Endothelial cell of umbilical vein (primary cell): Measurements from ENCODE around the gene SPSB2. TPM values are rescaled to one million over a fixed set of nuclear protein-coding genes. Genes with fewer than 3 reads are reported as not detected.

ENCODE experiments used
- BruUV-seq: library from RNA; stranded (reverse); fragments of 400-500 nt; replicated peaks from 2 replicates; lab custom pipeline; 2021; lab: Mats Ljungman, UMichigan
- CTCF ChIA-PET: fragments of 300-600, 350-600 bp; sonication (Branson Sonifier 250); formaldehyde crosslinking; loops from one replicate; lab custom pipeline; 2021; ENCODE audit warnings: antibody characterized with exemption, inconsistent platforms; lab: Charles Lee
- POLR2A ChIA-PET: fragments of 300-600, 350-600 bp; sonication (Branson Sonifier 250); formaldehyde crosslinking; loops from one replicate; lab custom pipeline; 2021; ENCODE audit warnings: antibody characterized with exemption, inconsistent platforms; lab: Charles Lee
- DNase-seq: peaks from one replicate; pipeline ENCODE4 v3.0.0-alpha.2; 2011; ENCODE audit warnings: low read depth, low spot score
- FAIRE-seq: peaks from 2 replicates; lab custom pipeline; 2011; peaks lifted over from hg19 to GRCh38; lab: Jason Lieb, UNC
- H2AFZ ChIP-seq: 2 replicates; pipeline ENCODE4 v1.6.0; 2012; ENCODE audit warnings: low read depth, low read length, control low read depth, inconsistent platforms
- H3K27ac ChIP-seq: 2 replicates; pipeline ENCODE4 v1.5.1; 2011; ENCODE audit warnings: low read depth, mild to moderate bottlenecking, control low read depth, low read length, moderate library complexity; ENCODE audit not compliant: insufficient read depth
- H3K27me3 ChIP-seq, 2 experiments: 2 replicates each; pipeline versions ENCODE4 v1.6.0 to v1.6.1; 2011; ENCODE audit warnings: low read length in 2 of 2, mixed read lengths in 1 of 2; ENCODE audit not compliant: control insufficient read depth in 2 of 2, insufficient read depth in 2 of 2
- H3K36me3 ChIP-seq, 2 experiments: 2 replicates in 1 of 2; 3 replicates in 1 of 2; pipeline ENCODE4 v1.5.1; 2011; ENCODE audit warnings: low read length in 2 of 2, mild to moderate bottlenecking in 1 of 2, moderate library complexity in 1 of 2; ENCODE audit not compliant: control insufficient read depth in 2 of 2, insufficient read depth in 2 of 2; ENCODE audit errors: extremely low read depth in 1 of 2
- H3K4me1 ChIP-seq: 3 replicates; pipeline ENCODE4 v1.5.1; 2011; ENCODE audit warnings: mild to moderate bottlenecking, low read length; ENCODE audit not compliant: control insufficient read depth, insufficient read depth; ENCODE audit errors: extremely low read depth
- H3K4me2 ChIP-seq: 2 replicates; pipeline ENCODE4 v1.6.1; 2011; ENCODE audit warnings: low read length, control low read depth, mixed read lengths; ENCODE audit not compliant: insufficient read depth
- H3K4me3 ChIP-seq, 3 experiments: fragments of 200-600 bp in 1 of 3; sonication (generic), shearing (Covaris generic) in 1 of 3; replicated peaks in 1 of 3; 2 replicates each; pipeline ENCODE4 v1.5.1; 2011 to 2016; ENCODE audit warnings: control low read depth in 3 of 3, low read length in 3 of 3, mild to moderate bottlenecking in 2 of 3, inconsistent platforms in 1 of 3, low read depth in 1 of 3, moderate library complexity in 1 of 3; ENCODE audit not compliant: insufficient read depth in 1 of 3
- H3K79me2 ChIP-seq: 2 replicates; pipeline ENCODE4 v1.6.0; 2012; ENCODE audit warnings: low read length, inconsistent platforms; ENCODE audit not compliant: control insufficient read depth, insufficient read depth
- H3K9ac ChIP-seq: replicated peaks from 2 replicates; pipeline ENCODE3; 2011; ENCODE audit warnings: low read length, control low read depth; ENCODE audit not compliant: insufficient read depth; ENCODE audit errors: extremely low read depth
- H3K9me1 ChIP-seq: replicated peaks from 3 replicates; pipeline ENCODE4 v1.6.0; 2011; ENCODE audit warnings: mild to moderate bottlenecking, low read length; ENCODE audit not compliant: control insufficient read depth, insufficient read depth; ENCODE audit errors: extremely low read depth
- H3K9me3 ChIP-seq: replicated peaks from 2 replicates; pipeline ENCODE4 v1.5.1; 2012; ENCODE audit warnings: low read length, inconsistent platforms; ENCODE audit not compliant: control insufficient read depth, insufficient read depth
- H4K20me1 ChIP-seq: replicated peaks from 2 replicates; pipeline ENCODE3; 2011; ENCODE audit warnings: mild to moderate bottlenecking, low read length; ENCODE audit not compliant: control insufficient read depth, insufficient read depth; ENCODE audit errors: extremely low read depth
- CTCF ChIP-seq, 2 donors: IDR thresholded peaks; 1 replicate in 1 of 2; 2 replicates in 1 of 2; pipeline ENCODE4 v1.5.1; 2011; ENCODE audit warnings: low read length in 2 of 2, mild to moderate bottlenecking in 2 of 2, moderate library complexity in 2 of 2, control low read depth in 1 of 2, inconsistent platforms in 1 of 2, low read depth in 1 of 2; ENCODE audit not compliant: insufficient read depth in 1 of 2; ENCODE audit errors: extremely low read depth in 1 of 2
- EZH2 ChIP-seq: IDR thresholded peaks from 2 replicates; pipeline ENCODE4 v1.6.1; 2012; ENCODE audit warnings: borderline replicate concordance, low read depth, mild to moderate bottlenecking, moderate library complexity, low read length, inconsistent platforms; ENCODE audit not compliant: severe bottlenecking
- FOS ChIP-seq: IDR thresholded peaks from 2 replicates; pipeline ENCODE4 v1.6.1; 2011; ENCODE audit warnings: mild to moderate bottlenecking, low read length, moderate library complexity, borderline replicate concordance; ENCODE audit not compliant: insufficient read depth
- GATA2 ChIP-seq: IDR thresholded peaks from 2 replicates; pipeline ENCODE4 v1.7.0; 2011; ENCODE audit warnings: low read depth, mild to moderate bottlenecking, moderate library complexity, mixed read lengths, low read length; ENCODE audit not compliant: insufficient read length, insufficient read depth
- JUN ChIP-seq: IDR thresholded peaks from 2 replicates; pipeline ENCODE4 v1.6.1; 2011; ENCODE audit warnings: borderline replicate concordance, low read depth; ENCODE audit not compliant: insufficient read length, insufficient read depth
- MAX ChIP-seq: IDR thresholded peaks from 2 replicates; pipeline ENCODE4 v1.6.1; 2011; ENCODE audit not compliant: insufficient read depth, insufficient read length
- MYC ChIP-seq: IDR thresholded peaks from one replicate; pipeline ENCODE4 v1.6.1; 2011; ENCODE audit warnings: mild to moderate bottlenecking, low read depth, low read length
- POLR2A ChIP-seq: IDR thresholded peaks from 2 replicates; pipeline ENCODE4 v1.6.1; 2012; ENCODE audit warnings: low read depth, mild to moderate bottlenecking, control low read depth, low read length
- POLR2AphosphoS5 ChIP-seq: IDR thresholded peaks from 2 replicates; pipeline ENCODE4 v1.6.1; 2012; ENCODE audit warnings: low read depth, mild to moderate bottlenecking, control low read depth, low read length, moderate library complexity; ENCODE audit not compliant: insufficient read depth
- dilution Hi-C: fragments of 300-500 bp; cut with MboI; formaldehyde crosslinking; loops from one replicate; pipeline ENCODE4 v1.15.0; 2019; ENCODE audit warnings: low sequenced_read_pairs; ENCODE audit not compliant: extremely low pct_ligation_motif_present
- intact Hi-C: fragments of 100-400 bp; cut with micrococcal nuclease; formaldehyde crosslinking; loops from one replicate; pipeline ENCODE4 v1.10.0; 2022
- polyA plus RNA-seq, 4 experiments: library from polyadenylated mRNA; depleted of rRNA in 3 of 4; stranded (reverse) in 3 of 4; unstranded in 1 of 4; fragments of >200 nt; gene quantifications; 2 replicates each; pipeline versions ENCODE4 v1.2.1 to v1.2.3, GENCODE V29; 2011 to 2012; ENCODE audit warnings: missing spikeins in 1 of 4
- total RNA-seq: library from RNA; stranded (reverse); gene quantifications from 2 replicates; pipeline ENCODE4 v1.2.3, GENCODE V29; 2021

Gene SPSB2
- total and polyA plus RNA-seq, 2 donors (not counting 3 experiments of a cell fraction or from before 2014, with no cell fraction given) = 3.8 to 6.9 TPM

GRCh38 chr12:6872073-6873048 lies 742 bp downstream of the SPSB2 start:
- Histone ChIP-seq H3K4me1 (peaks cover 36% of the 10 kb centered on the region), H3K27me3 (no peaks in the 10 kb centered on the region), H4K20me1 (no peaks in the 10 kb centered on the region), H3K4me3 (peak overlapping the region; percentile 59 to 92 (median 84)), H3K4me2 (peak overlapping the region; percentile 98), H3K9me1 (no peaks in the 10 kb centered on the region), H3K79me2 (peaks cover 40% of the 10 kb centered on the region), H2AFZ (no peak overlapping the region), H3K9ac (peak overlapping the region; percentile 92), H3K36me3 (peaks cover 0 to 22% of the 10 kb centered on the region in 2 experiments), H3K27ac (peak overlapping the region; percentile 60), H3K9me3 (no peaks in the 10 kb centered on the region)
- intact Hi-C loops (loop anchor here (1.0 to 5.0 kb wide), 5 partner anchors 19 to 235 kb away; partner anchors contain the start of genes C1R, C1RL and MLF2), dilution Hi-C loops (no loop called here)
- ChIA-PET POLR2A (interaction anchor here (0.6 to 2.1 kb wide), 8 partner anchors 19 to 119 kb away, joined by 3 to 16 read pairs (median 6); partner anchors contain the start of genes C12orf57, CDCA3, LAG3 and MLF2), CTCF (interaction anchor here (0.6 to 4.3 kb wide), 34 partner anchors 8 to 237 kb away, joined by 3 to 74 read pairs (median 5); partner anchors contain the start of genes C12orf57, C1RL, CDCA3 and LRRC23)
- TF ChIP-seq JUN (no peak), POLR2A (peak; percentile 65), GATA2 (no peak), POLR2AphosphoS5 (peak; percentile 39), FOS (no peak), CTCF (IDR thresholded peaks at IDR 0.05; ENCODE audit: extremely low read depth in 1 of 2, insufficient read depth in 1 of 2, low read depth in 1 of 2, low read length in 2 of 2) (peak; percentile 99 to 100), MAX (peak; percentile 45), EZH2 (no peak), MYC (no peak)
- FAIRE-seq = peak; percentile 91
- DNase-seq = peak; percentile 82
- BruUV-seq = TSS peak; percentile 55
